Measurements from ENCODE around the gene G6PC2. TPM values are rescaled to one million over a fixed set of nuclear protein-coding genes. Genes with fewer than 3 reads are reported as not detected.

Gene G6PC2
- total and polyA plus RNA-seq, 2 of the 8 experiments (the other 6 are each of a cell fraction or from before 2014, with no cell fraction given), result not detected

DNA sequence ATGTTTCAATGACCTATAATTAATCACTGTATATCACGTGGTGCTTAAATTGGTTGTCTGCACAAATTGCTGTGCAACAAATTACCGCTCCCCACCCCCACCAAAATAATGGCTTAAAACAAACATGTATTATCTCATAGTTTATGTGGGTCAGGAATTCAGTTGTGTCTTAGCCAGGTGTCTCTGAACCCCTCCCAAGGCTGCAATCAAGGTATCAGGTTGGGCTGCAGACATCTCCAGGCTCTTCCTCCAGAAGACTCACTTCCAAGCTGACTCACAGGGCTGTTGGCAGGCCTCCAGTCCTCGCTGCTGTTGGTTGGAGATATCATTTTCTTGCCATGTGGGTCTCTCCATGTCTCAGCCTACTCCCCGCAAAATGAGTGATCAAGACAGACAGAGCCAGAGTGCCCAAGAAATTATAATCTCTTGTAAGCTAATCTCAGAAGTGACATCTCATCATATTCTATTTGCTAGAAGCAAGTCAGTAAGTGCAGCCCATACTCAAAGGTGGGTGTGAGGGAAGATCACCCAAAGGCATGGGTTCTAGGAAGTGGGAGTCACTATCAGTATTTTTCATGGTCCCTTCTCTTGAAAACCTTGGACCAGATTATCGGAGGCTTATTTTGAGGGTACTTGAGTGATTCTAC is 49.3 kb upstream of the G6PC2 start:
- DNase-seq (ENCODE audit: low read depth in 1 of 2, low spot score in 2 of 2), result no peak
- H3K18ac ChIP-seq (ENCODE audit: extremely low read depth, low read length), result no peak overlapping the region
- H3K4me1 ChIP-seq (replicated peaks in 1 of 4; ENCODE audit: control insufficient read depth in 3 of 4, insufficient read depth in 4 of 4, low read length in 3 of 4), result peaks cover 0 to 4% (median 0%) of the 10 kb centered on the region in 4 experiments; a peak in 1 of 7 replicates
- ChIA-PET CTCF (ENCODE audit: partially characterized antibody) (interaction anchor here (0.8 kb wide), 1 partner anchor 10 kb away, joined by 4 read pairs; no protein-coding TSS in a partner anchor), POLR2A (ENCODE audit: partially characterized antibody) (interaction anchor here (1.3 kb wide), 1 partner anchor 9 kb away, joined by 3 read pairs; no protein-coding TSS in a partner anchor)
- H2BK12ac ChIP-seq (ENCODE audit: low read depth, low read length), result no peak overlapping the region
- H2BK20ac ChIP-seq (ENCODE audit: low read length), result no peak overlapping the region
- H3K23ac ChIP-seq (ENCODE audit: insufficient read length), result no peak overlapping the region
- no peaks in the 10 kb centered on the region for H3K79me1 ChIP-seq (ENCODE audit: low read depth, low read length)
- H3K4me3 ChIP-seq (ENCODE audit: extremely low read depth in 1 of 4, insufficient read depth in 2 of 4, low read depth in 3 of 4, low read length in 4 of 4), result no peak overlapping the region
- H4K5ac ChIP-seq (ENCODE audit: insufficient read length, low read depth, low read length), result no peak overlapping the region
- no peak overlapping the region for H3K9ac ChIP-seq (replicated peaks in 1 of 4; ENCODE audit: extremely low read depth in 1 of 4, low read depth in 3 of 4, low read length in 3 of 4)
- FAIRE-seq, result no peak
- WGBS, 2 experiments (ENCODE audit: extremely low coverage in 1 of 2, insufficient coverage in 1 of 2, insufficient read length in 1 of 2, insufficient replicate concordance in 2 of 2, low coverage in 1 of 2, low lambda C conversion rate in 2 of 2, missing lambda C conversion rate in 1 of 2), result 95% methylated on average over 5 of the region's 5 CpGs; no CpG with 5 or more reads in 1 of the 2 experiments
- no peak overlapping the region for H2BK5ac ChIP-seq (ENCODE audit: low read depth, low read length)
- H3K9me3 ChIP-seq (ENCODE audit: insufficient read depth in 2 of 2, low read depth in 1 of 2, low read length in 1 of 2), result no peaks in the 10 kb centered on the region
- H3K79me2 ChIP-seq (ENCODE audit: control insufficient read depth in 1 of 2, insufficient read depth in 2 of 2, low read length in 2 of 2), result no peaks in the 10 kb centered on the region
- no peak overlapping the region for H2BK15ac ChIP-seq (ENCODE audit: low read length)
- no peaks in the 10 kb centered on the region; a peak in 1 of 8 replicates for H3K36me3 ChIP-seq (ENCODE audit: control insufficient read depth in 2 of 4, insufficient read depth in 4 of 4, low read length in 3 of 4)
- no peak overlapping the region for H3K27ac ChIP-seq (ENCODE audit: low read depth, low read length)
- H3K56ac ChIP-seq (replicated peaks; ENCODE audit: insufficient read length, low read depth, low read length), result no peak overlapping the region
- no peaks in the 10 kb centered on the region for H4K20me1 ChIP-seq (replicated peaks in 1 of 2; ENCODE audit: control insufficient read depth in 1 of 2, insufficient read depth in 2 of 2, low read length in 2 of 2)
- no peaks in the 10 kb centered on the region for H3K27me3 ChIP-seq (replicated peaks in 1 of 4; ENCODE audit: control insufficient read depth in 3 of 4, extremely low read depth in 1 of 4, insufficient read depth in 3 of 4, low read length in 3 of 4)
- H4K91ac ChIP-seq (replicated peaks; ENCODE audit: insufficient read length, low read length), result no peak overlapping the region
- no peak overlapping the region for H4K8ac ChIP-seq (ENCODE audit: extremely low read depth, insufficient read depth, low read length)
- no peaks in the 10 kb centered on the region for H3K23me2 ChIP-seq (ENCODE audit: low read depth, low read length)
- no peak overlapping the region for H2AK5ac ChIP-seq (ENCODE audit: low read depth, low read length)
- H2AFZ ChIP-seq (ENCODE audit: low read length), result no peak overlapping the region
- H3K4ac ChIP-seq (replicated peaks; ENCODE audit: insufficient read length, low read depth, low read length), result no peak overlapping the region
- H2BK120ac ChIP-seq (replicated peaks; ENCODE audit: low read depth, low read length), result no peak overlapping the region
- H3K14ac ChIP-seq (ENCODE audit: insufficient read length), result no peak overlapping the region
- H3K4me2 ChIP-seq (ENCODE audit: insufficient read depth in 1 of 2, low read depth in 2 of 2, low read length in 2 of 2), result no peak overlapping the region
- TF ChIP-seq KDM1A (IDR thresholded peaks at IDR 0.05; ENCODE audit: borderline replicate concordance, low read length) (no peak), TEAD4 (IDR thresholded peaks at IDR 0.05; ENCODE audit: low read depth, low read length) (no peak), NRF1 (IDR thresholded peaks at IDR 0.05; ENCODE audit: low read depth, low read length) (no peak), RNF2 (IDR thresholded peaks at IDR 0.05; ENCODE audit: borderline replicate concordance, low read depth, low read length, missing control alignments, poor library complexity, severe bottlenecking) (no peak), FOSL1 (IDR thresholded peaks at IDR 0.05; ENCODE audit: insufficient read depth, low read depth, low read length) (no peak), KDM5A (IDR thresholded peaks at IDR 0.05; ENCODE audit: low read length) (no peak)
- TF ChIP-seq, protein P1, sequence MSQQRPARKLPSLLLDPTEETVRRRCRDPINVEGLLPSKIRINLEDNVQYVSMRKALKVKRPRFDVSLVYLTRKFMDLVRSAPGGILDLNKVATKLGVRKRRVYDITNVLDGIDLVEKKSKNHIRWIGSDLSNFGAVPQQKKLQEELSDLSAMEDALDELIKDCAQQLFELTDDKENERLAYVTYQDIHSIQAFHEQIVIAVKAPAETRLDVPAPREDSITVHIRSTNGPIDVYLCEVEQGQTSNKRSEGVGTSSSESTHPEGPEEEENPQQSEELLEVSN (IDR thresholded peaks at IDR 0.05), result no peak
